Liver (tissue), 9 donors: ENCODE data around the gene RAD51B. TPM values are rescaled to one million over a fixed set of nuclear protein-coding genes. Genes with fewer than 3 reads are reported as not detected.

Experiments used
- DNase-seq: peaks from one replicate; pipeline ENCODE4 v3.0.0-alpha.2; 2017; ENCODE audit warnings: low spot score
- H3K27ac ChIP-seq, 2 donors: one replicate each; pipeline ENCODE4 v1.7.0; 2013; ENCODE audit warnings: inconsistent platforms in 2 of 2, low read length in 2 of 2, control low read depth in 1 of 2, low read depth in 1 of 2, mild to moderate bottlenecking in 1 of 2
- H3K27me3 ChIP-seq, 4 donors: one replicate each; pipeline versions ENCODE4 v1.6.1 to v1.7.0; 2013; ENCODE audit warnings: low read length in 3 of 4, inconsistent platforms in 1 of 4, mild to moderate bottlenecking in 1 of 4, moderate library complexity in 1 of 4; ENCODE audit not compliant: control insufficient read depth in 4 of 4, insufficient read depth in 4 of 4
- H3K36me3 ChIP-seq, 4 donors: one replicate each; pipeline versions ENCODE4 v1.6.1 to v1.7.0; 2013; ENCODE audit warnings: low read length in 3 of 4, mild to moderate bottlenecking in 3 of 4, low read depth in 1 of 4, moderate library complexity in 1 of 4; ENCODE audit not compliant: control insufficient read depth in 4 of 4, insufficient read depth in 3 of 4
- H3K4me1 ChIP-seq, 4 donors: one replicate each; pipeline versions ENCODE4 v1.6.1 to v1.7.0; 2013; ENCODE audit warnings: low read length in 3 of 4, mild to moderate bottlenecking in 3 of 4, moderate library complexity in 1 of 4; ENCODE audit not compliant: control insufficient read depth in 4 of 4, insufficient read depth in 4 of 4
- H3K4me3 ChIP-seq, 3 donors: one replicate each; pipeline versions ENCODE4 v1.6.1 to v1.7.0; 2013; ENCODE audit warnings: low read length in 3 of 3, control low read depth in 1 of 3, low read depth in 1 of 3, mild to moderate bottlenecking in 1 of 3
- H3K9ac ChIP-seq, 2 donors: one replicate each; pipeline ENCODE4 v1.7.0; 2013; ENCODE audit warnings: low read length in 2 of 2, mild to moderate bottlenecking in 2 of 2, moderate library complexity in 2 of 2, control low read depth in 1 of 2, low read depth in 1 of 2
- H3K9me3 ChIP-seq, 4 donors: one replicate each; pipeline versions ENCODE4 v1.6.1 to v1.7.0; 2013; ENCODE audit warnings: low read length in 3 of 4; ENCODE audit not compliant: control insufficient read depth in 4 of 4
- ATF3 ChIP-seq: IDR thresholded peaks from 2 replicates; pipeline ENCODE4 v1.6.1; 2016; ENCODE audit warnings: antibody characterized with exemption
- CTCF ChIP-seq: fragments of 150-350 bp; IDR thresholded peaks from 2 replicates; pipeline ENCODE4 v1.5.1; 2017; ENCODE audit warnings: improper control_type of control experiment, low read depth, low read length; ENCODE audit not compliant: missing input control
- FOXA2 ChIP-seq: IDR thresholded peaks from 2 replicates; pipeline ENCODE4 v1.6.1; 2016; ENCODE audit warnings: antibody characterized with exemption
- GABPA ChIP-seq, 2 donors: IDR thresholded peaks in 1 of 2; conservative IDR thresholded peaks in 1 of 2; 2 replicates each; pipeline ENCODE4 v1.6.1; 2016; ENCODE audit warnings: antibody characterized with exemption in 2 of 2, mild to moderate bottlenecking in 1 of 2, moderate library complexity in 1 of 2
- HNF4A ChIP-seq, 2 donors: conservative IDR thresholded peaks; 2 replicates each; pipeline ENCODE4 v1.6.1; 2016; ENCODE audit warnings: antibody characterized with exemption in 2 of 2, mild to moderate bottlenecking in 2 of 2
- HNF4G ChIP-seq: IDR thresholded peaks from 2 replicates; pipeline ENCODE4 v1.6.1; 2016; ENCODE audit warnings: antibody characterized with exemption
- JUND ChIP-seq, 2 donors: IDR thresholded peaks; 2 replicates each; pipeline ENCODE4 v1.6.1; 2016; ENCODE audit warnings: antibody characterized with exemption in 2 of 2
- MAX ChIP-seq: IDR thresholded peaks from 2 replicates; pipeline ENCODE4 v1.6.1; 2016; ENCODE audit warnings: antibody characterized with exemption
- RAD21 ChIP-seq, 2 donors: IDR thresholded peaks; 2 replicates each; pipeline ENCODE4 v1.6.1; 2016; ENCODE audit warnings: antibody characterized with exemption in 2 of 2, mild to moderate bottlenecking in 2 of 2
- REST ChIP-seq: IDR thresholded peaks from 2 replicates; pipeline ENCODE4 v1.6.1; 2016; ENCODE audit warnings: antibody characterized with exemption, mild to moderate bottlenecking
- RXRA ChIP-seq, 2 donors: IDR thresholded peaks; 2 replicates each; pipeline ENCODE4 v1.6.1; 2017 to 2018; ENCODE audit warnings: antibody characterized with exemption in 2 of 2, mild to moderate bottlenecking in 1 of 2
- SP1 ChIP-seq: IDR thresholded peaks from 2 replicates; pipeline ENCODE4 v1.6.1; 2018; ENCODE audit warnings: antibody characterized with exemption, mild to moderate bottlenecking
- TAF1 ChIP-seq: conservative IDR thresholded peaks from 2 replicates; pipeline ENCODE4 v1.6.1; 2016; ENCODE audit warnings: antibody characterized with exemption, mild to moderate bottlenecking
- YY1 ChIP-seq: IDR thresholded peaks from 2 replicates; pipeline ENCODE4 v1.6.1; 2016; ENCODE audit warnings: antibody characterized with exemption, mild to moderate bottlenecking
- WGBS: extraction: QIAGEN DNeasy Blood & Tissue Kit; methylation state at CpG from one replicate; pipeline ENCODE4 v1.1.7; 2013; 5-methylcytosine and 5-hydroxymethylcytosine counted together
- polyA plus RNA-seq, 2 donors: library from polyadenylated mRNA; stranded (reverse) in 1 of 2; unstranded in 1 of 2; fragments of 200-250 nt in 1 of 2; fragments of >200 nt in 1 of 2; fragmentation: Nextera tagmentation in 1 of 2; extraction: Ambion mirVana in 1 of 2; gene quantifications; one replicate each; pipeline versions ENCODE4 v1.2.1 to v1.2.3, GENCODE V29; 2013 to 2015
- total RNA-seq, 2 donors: library from RNA; depleted of rRNA; stranded (reverse); fragments of >200 nt; gene quantifications; one replicate each; pipeline ENCODE4 v1.2.3, GENCODE V29; 2014
- donor health status: healthy.
- donor health status: healthy.
- donor health status: healthy.
- donor health status: healthy.
- donor health status: healthy.

Gene RAD51B
- total and polyA plus RNA-seq, 4 donors = 0.81 to 12.9 (median 2.4) TPM

- no peak for TF ChIP-seq JUND (IDR thresholded peaks at IDR 0.05)
- no peak for TF ChIP-seq REST
- TF ChIP-seq ATF3 = no peak
- TF ChIP-seq HNF4A (conservative IDR thresholded peaks at IDR 0.05) = no peak
These were observed 427.7 kb downstream of the RAD51B start (continued) for GRCh38 chr14:68247274-68247673.

GRCh38 chr14:68247676-68248268 is 428.2 kb downstream of the RAD51B start:
- H3K27me3 ChIP-seq = no peaks in the 10 kb centered on the region
- DNase-seq = no peak
- H3K4me3 ChIP-seq = no peak overlapping the region
- WGBS = 18% methylated on average over 4 of the region's 4 CpGs
- peaks cover 7 to 42% (median 37%) of the 10 kb centered on the region in 4 donors for H3K4me1 ChIP-seq
- peak; percentile 51 to 61 for TF ChIP-seq JUND (IDR thresholded peaks at IDR 0.05)
- TF ChIP-seq YY1 = peak; percentile 35
- peak in 1 of 2 donors; percentile 10 for TF ChIP-seq RAD21 (IDR thresholded peaks at IDR 0.05)
- peak in 1 of 2 donors; percentile 72 for TF ChIP-seq RXRA (IDR thresholded peaks at IDR 0.05)
- TF ChIP-seq HNF4G = peak; percentile 30
- no peak for TF ChIP-seq GABPA (IDR thresholded peaks at IDR 0.05 in 1 of 2, conservative IDR thresholded peaks at IDR 0.05 in 1 of 2)
- TF ChIP-seq TAF1 = no peak
- peak; percentile 88 to 91 for TF ChIP-seq HNF4A (conservative IDR thresholded peaks at IDR 0.05)
- TF ChIP-seq MAX = peak; percentile 67
- TF ChIP-seq SP1 = peak; percentile 43
- TF ChIP-seq FOXA2 = peak; percentile 17
- H3K36me3 ChIP-seq = no peaks in the 10 kb centered on the region
- no peaks in the 10 kb centered on the region for H3K9me3 ChIP-seq
- H3K27ac ChIP-seq = peak overlapping the region; percentile 82 to 94
- H3K9ac ChIP-seq = peak overlapping the region in 1 of 2 donors; percentile 78

- 59% methylated on average over 7 of the region's 7 CpGs for WGBS
- peak overlapping the region in 1 of 2 donors; percentile 78 for H3K9ac ChIP-seq
These were observed 429.1 kb downstream of the RAD51B start for GRCh38 chr14:68248481-68249255.

More at GRCh38 chr14:68248481-68249255, 429.1 kb downstream of the RAD51B start:
- Histone ChIP-seq H3K36me3 (no peaks in the 10 kb centered on the region), H3K4me1 (peaks cover 7 to 40% (median 37%) of the 10 kb centered on the region in 4 donors), H3K4me3 (no peak overlapping the region), H3K27me3 (no peaks in the 10 kb centered on the region), H3K9me3 (no peaks in the 10 kb centered on the region), H3K27ac (peak overlapping the region; percentile 82 to 94)
- TF ChIP-seq MAX (no peak), RAD21 (IDR thresholded peaks at IDR 0.05) (peak; percentile 95 to 97), CTCF (peak; percentile 54)
- DNase-seq = no peak
